A673 (cell line): Measurements from ENCODE around the gene PERP. TPM values are rescaled to one million over a fixed set of nuclear protein-coding genes. Genes with fewer than 3 reads are reported as not detected.

Experiments used
- BruUV-seq: library from RNA; stranded (reverse); fragments of 400-500 nt; replicated peaks from 2 replicates; lab custom pipeline; 2021; lab: Mats Ljungman, UMichigan
- CTCF ChIA-PET: fragments of 300-600 bp; sonication (Branson Sonifier 250); formaldehyde crosslinking; loops from one replicate; lab custom pipeline; 2022; ENCODE audit warnings: antibody characterized with exemption; lab: Charles Lee
- POLR2A ChIA-PET: fragments of 300-600 bp; sonication (Branson Sonifier 250); formaldehyde crosslinking; loops from one replicate; lab custom pipeline; 2022; ENCODE audit warnings: antibody characterized with exemption; ENCODE audit not compliant: low non-redundant PET; lab: Charles Lee
- DNase-seq: peaks from one replicate; pipeline ENCODE4 v3.0.0-alpha.2; 2015; ENCODE audit warnings: low spot score
- H3K27ac ChIP-seq: fragments of 200-600 bp; sonication (generic); 2 replicates; pipeline ENCODE4 v1.5.1; 2016; ENCODE audit warnings: mixed run types, low read depth, mild to moderate bottlenecking, mixed read lengths, antibody characterized with exemption, low read length; ENCODE audit not compliant: poor library complexity, severe bottlenecking
- H3K27me3 ChIP-seq: fragments of 200-600 bp; sonication (generic); replicated peaks from 2 replicates; pipeline ENCODE4 v1.6.1; 2017; ENCODE audit warnings: mixed run types, low read depth, mild to moderate bottlenecking, mixed read lengths, antibody characterized with exemption, low read length; ENCODE audit not compliant: insufficient read depth, poor library complexity
- H3K36me3 ChIP-seq: fragments of 200-600 bp; sonication (generic); 2 replicates; pipeline ENCODE4 v1.6.1; 2016; ENCODE audit warnings: mixed run types, mild to moderate bottlenecking, mixed read lengths, antibody characterized with exemption, low read length; ENCODE audit not compliant: insufficient read depth, poor library complexity, severe bottlenecking
- H3K4me1 ChIP-seq: fragments of 200-600 bp; sonication (generic); 2 replicates; pipeline ENCODE4 v1.6.1; 2017; ENCODE audit warnings: mixed run types, mild to moderate bottlenecking, mixed read lengths, antibody characterized with exemption, low read length; ENCODE audit not compliant: insufficient read depth, poor library complexity, severe bottlenecking
- H3K4me3 ChIP-seq: fragments of 200-600 bp; sonication (generic); 2 replicates; pipeline ENCODE4 v1.5.1; 2016; ENCODE audit warnings: low read depth, mixed run types, mild to moderate bottlenecking, mixed read lengths, low read length; ENCODE audit not compliant: poor library complexity, severe bottlenecking
- H3K9me3 ChIP-seq: fragments of 200-600 bp; sonication (generic); 2 replicates; pipeline ENCODE4 v1.6.1; 2016; ENCODE audit warnings: mixed run types, low read depth, mild to moderate bottlenecking, mixed read lengths, antibody characterized with exemption, low read length; ENCODE audit not compliant: poor library complexity, severe bottlenecking
- CTCF ChIP-seq: fragments of 300-800, 200-600 bp; sonication (generic); conservative IDR thresholded peaks from 2 replicates; pipeline ENCODE4 v1.5.1; 2017; ENCODE audit warnings: low read depth, mild to moderate bottlenecking, antibody characterized with exemption, low read length, moderate library complexity, mixed read lengths
- EZH2 ChIP-seq: fragments of 200-600 bp; sonication (generic); IDR thresholded peaks from 2 replicates; pipeline ENCODE4 v1.6.1; 2017; ENCODE audit warnings: borderline replicate concordance, low read depth, mild to moderate bottlenecking, mixed read lengths, antibody characterized with exemption, low read length; ENCODE audit not compliant: poor library complexity, severe bottlenecking
- intact Hi-C: fragments of 100-400 bp; cut with micrococcal nuclease; formaldehyde crosslinking; loops from one replicate; pipeline ENCODE4 v1.10.0; 2022; ENCODE audit not compliant: unreplicated experiment
- total RNA-seq: library from RNA; stranded (reverse); gene quantifications from 2 replicates; pipeline ENCODE4 v1.2.3, GENCODE V29; 2021

Gene PERP
- total RNA-seq, 1 experiment from 2014 or later = 0.71 TPM

- ChIA-PET POLR2A (no interaction called here), CTCF (no interaction called here)
- Histone ChIP-seq H3K4me1 (no peaks in the 10 kb centered on the region), H3K36me3 (no peaks in the 10 kb centered on the region), H3K9me3 (no peaks in the 10 kb centered on the region), H3K27ac (no peak overlapping the region), H3K4me3 (no peak overlapping the region), H3K27me3 (no peaks in the 10 kb centered on the region)
- intact Hi-C loops = no loop called here
- DNase-seq = no peak
- no TSS peak for BruUV-seq
- no peak for TF ChIP-seq EZH2
- TF ChIP-seq CTCF = no peak
Observed at GRCh38 chr6:138052783-138053182, 54.4 kb downstream of the PERP start.

DNA sequence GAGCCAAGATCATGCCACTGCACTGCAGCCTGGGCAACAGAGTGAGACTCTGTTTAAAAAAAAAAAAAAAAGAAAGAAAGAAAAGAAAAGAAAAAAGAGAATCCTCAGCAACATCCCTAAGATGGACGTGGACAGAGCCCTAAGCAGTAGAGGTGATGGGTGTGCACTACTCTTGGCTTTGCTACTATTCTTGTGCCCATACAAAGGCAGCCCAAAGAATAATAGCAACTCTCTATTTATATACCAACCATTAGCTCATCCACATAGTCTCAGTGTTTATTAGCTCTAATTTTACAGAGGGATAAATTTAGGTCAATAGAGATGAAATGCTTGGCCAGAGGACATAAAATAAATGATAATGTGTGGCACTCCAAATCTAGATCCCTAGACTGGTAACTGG lies 62.2 kb downstream of the PERP start:
- ChIA-PET CTCF (no interaction called here), POLR2A (no interaction called here)
- no peak for DNase-seq
- H3K27ac ChIP-seq = no peak overlapping the region
- TF ChIP-seq EZH2 (no peak), CTCF (no peak)
- intact Hi-C loops = no loop called here
- BruUV-seq = no TSS peak
- H3K4me1 ChIP-seq = no peaks in the 10 kb centered on the region
- no peaks in the 10 kb centered on the region for H3K27me3 ChIP-seq
- no peak overlapping the region for H3K4me3 ChIP-seq
- H3K9me3 ChIP-seq = no peaks in the 10 kb centered on the region
- H3K36me3 ChIP-seq = no peaks in the 10 kb centered on the region

GRCh38 chr6:138044458-138044857 lies 62.8 kb downstream of the PERP start:
- H3K27ac ChIP-seq = no peak overlapping the region
- no peak for DNase-seq
- CTCF ChIA-PET = no interaction called here
- POLR2A ChIA-PET = no interaction called here
- no TSS peak for BruUV-seq
- H3K4me1 ChIP-seq = no peaks in the 10 kb centered on the region
- TF ChIP-seq CTCF (no peak), EZH2 (no peak)
- no peaks in the 10 kb centered on the region for H3K36me3 ChIP-seq
- H3K27me3 ChIP-seq = no peaks in the 10 kb centered on the region
- no peak overlapping the region for H3K4me3 ChIP-seq
- no peaks in the 10 kb centered on the region for H3K9me3 ChIP-seq
- intact Hi-C loops = no loop called here

Other genes with a start within 250 kb of the PERP start
- gene TNFAIP3, start 240.2 kb downstream of the PERP start, total RNA-seq = 6.2 and 12.7 TPM in 2 replicates
- gene ARFGEF3, start 54.5 kb upstream of the PERP start, total RNA-seq = 0.61 and 0.71 TPM in 2 replicates
- not detected in 2 replicates for gene PBOV1, start 111.1 kb upstream of the PERP start, total RNA-seq